ENCODE results near the gene KIF26A. TPM values are rescaled to one million over a fixed set of nuclear protein-coding genes. Genes with fewer than 3 reads are reported as not detected.

The KIF26A gene
- total RNA-seq, 4 donors from 2014 or later, result 0.53 to 5.8 (median 1.6) TPM

- DNase-seq, result peak in 1 of 3 donors; percentile 44
- no peak overlapping the region for H3K27ac ChIP-seq
- no peaks in the 10 kb centered on the region for H3K9me3 ChIP-seq
- peak overlapping the region in 3 of 4 donors; percentile 50 to 52 (median 51) for H3K4me3 ChIP-seq
- no peak for TF ChIP-seq POLR2A (IDR thresholded peaks at IDR 0.05)
- no peak for TF ChIP-seq CTCF (IDR thresholded peaks at IDR 0.05)
- H3K36me3 ChIP-seq, result no peaks in the 10 kb centered on the region
- peaks cover 0 to 25% (median 15%) of the 10 kb centered on the region in 4 donors for H3K4me1 ChIP-seq
- H3K27me3 ChIP-seq, result peaks cover 0 to 37% of the 10 kb centered on the region in 2 donors
Observed at GRCh38 chr14:104139460-104140212, 1.2 kb downstream of the KIF26A start.

- no peak overlapping the region for H3K27ac ChIP-seq
- TF ChIP-seq POLR2A (IDR thresholded peaks at IDR 0.05) (no peak), CTCF (IDR thresholded peaks at IDR 0.05) (no peak)
- H3K27me3 ChIP-seq, result peaks cover 0 to 36% of the 10 kb centered on the region in 2 donors
- H3K4me3 ChIP-seq, result peak overlapping the region in 1 of 4 donors; percentile 51
- peaks cover 0 to 25% (median 15%) of the 10 kb centered on the region in 4 donors for H3K4me1 ChIP-seq
- DNase-seq, result peak in 1 of 3 donors; percentile 44
- H3K36me3 ChIP-seq, result no peaks in the 10 kb centered on the region
- H3K9me3 ChIP-seq, result no peaks in the 10 kb centered on the region
Observed at GRCh38 chr14:104140213-104140462, 1.8 kb downstream of the KIF26A start.

GRCh38 chr14:104140463-104141331 lies 2.3 kb downstream of the KIF26A start:
- Histone ChIP-seq H3K4me1 (peaks cover 0 to 25% (median 15%) of the 10 kb centered on the region in 4 donors), H3K4me3 (no peak overlapping the region), H3K9me3 (no peaks in the 10 kb centered on the region), H3K27ac (no peak overlapping the region), H3K27me3 (peaks cover 0 to 31% of the 10 kb centered on the region in 2 donors), H3K36me3 (no peaks in the 10 kb centered on the region)
- TF ChIP-seq POLR2A (IDR thresholded peaks at IDR 0.05), result no peak
- TF ChIP-seq CTCF (IDR thresholded peaks at IDR 0.05), result no peak
- DNase-seq, result peak in 2 of 3 donors; percentile 30 to 35

GRCh38 chr14:104141621-104142091 lies 3.3 kb downstream of the KIF26A start:
- no peaks in the 10 kb centered on the region for H3K36me3 ChIP-seq
- peak in 1 of 3 donors; percentile 22 for DNase-seq
- H3K4me1 ChIP-seq, result peaks cover 0 to 21% (median 13%) of the 10 kb centered on the region in 4 donors
- no peak for TF ChIP-seq POLR2A (IDR thresholded peaks at IDR 0.05)
- no peak for TF ChIP-seq CTCF (IDR thresholded peaks at IDR 0.05)
- no peaks in the 10 kb centered on the region for H3K9me3 ChIP-seq
- H3K27me3 ChIP-seq, result peaks cover 0 to 24% of the 10 kb centered on the region in 2 donors
- H3K27ac ChIP-seq, result no peak overlapping the region
- H3K4me3 ChIP-seq, result no peak overlapping the region

GRCh38 chr14:104142136-104142945 lies 4.0 kb downstream of the KIF26A start:
- no peak overlapping the region for H3K4me3 ChIP-seq
- peaks cover 0 to 17% (median 7%) of the 10 kb centered on the region in 4 donors for H3K4me1 ChIP-seq
- H3K27me3 ChIP-seq, result peaks cover 0 to 17% of the 10 kb centered on the region in 2 donors
- H3K9me3 ChIP-seq, result no peaks in the 10 kb centered on the region
- no peaks in the 10 kb centered on the region for H3K36me3 ChIP-seq
- H3K27ac ChIP-seq, result no peak overlapping the region
- DNase-seq, result peak in 1 of 3 donors; percentile 22
- TF ChIP-seq CTCF (IDR thresholded peaks at IDR 0.05) (no peak), POLR2A (IDR thresholded peaks at IDR 0.05) (no peak)
